Ureter (tissue), 1 donor: Measurements from ENCODE around the gene GFOD2. TPM values are rescaled to one million over a fixed set of nuclear protein-coding genes. Genes with fewer than 3 reads are reported as not detected.
A peak's percentile ranks its signal among the peaks of the same experiment; 100 is the strongest.

Experiments
- DNase-seq: peaks from one replicate; pipeline ENCODE4 v3.0.0-alpha.2; 2020; ENCODE audit warnings: low spot score
- total RNA-seq: library from RNA; stranded (reverse); gene quantifications from one replicate; pipeline ENCODE4 v1.2.4, GENCODE V29; 2023
- donor health status: DM: yes; HTN: yes; CAD: no.

Gene GFOD2
- total RNA-seq, 1 donor from 2014 or later: 36.5 TPM

DNA sequence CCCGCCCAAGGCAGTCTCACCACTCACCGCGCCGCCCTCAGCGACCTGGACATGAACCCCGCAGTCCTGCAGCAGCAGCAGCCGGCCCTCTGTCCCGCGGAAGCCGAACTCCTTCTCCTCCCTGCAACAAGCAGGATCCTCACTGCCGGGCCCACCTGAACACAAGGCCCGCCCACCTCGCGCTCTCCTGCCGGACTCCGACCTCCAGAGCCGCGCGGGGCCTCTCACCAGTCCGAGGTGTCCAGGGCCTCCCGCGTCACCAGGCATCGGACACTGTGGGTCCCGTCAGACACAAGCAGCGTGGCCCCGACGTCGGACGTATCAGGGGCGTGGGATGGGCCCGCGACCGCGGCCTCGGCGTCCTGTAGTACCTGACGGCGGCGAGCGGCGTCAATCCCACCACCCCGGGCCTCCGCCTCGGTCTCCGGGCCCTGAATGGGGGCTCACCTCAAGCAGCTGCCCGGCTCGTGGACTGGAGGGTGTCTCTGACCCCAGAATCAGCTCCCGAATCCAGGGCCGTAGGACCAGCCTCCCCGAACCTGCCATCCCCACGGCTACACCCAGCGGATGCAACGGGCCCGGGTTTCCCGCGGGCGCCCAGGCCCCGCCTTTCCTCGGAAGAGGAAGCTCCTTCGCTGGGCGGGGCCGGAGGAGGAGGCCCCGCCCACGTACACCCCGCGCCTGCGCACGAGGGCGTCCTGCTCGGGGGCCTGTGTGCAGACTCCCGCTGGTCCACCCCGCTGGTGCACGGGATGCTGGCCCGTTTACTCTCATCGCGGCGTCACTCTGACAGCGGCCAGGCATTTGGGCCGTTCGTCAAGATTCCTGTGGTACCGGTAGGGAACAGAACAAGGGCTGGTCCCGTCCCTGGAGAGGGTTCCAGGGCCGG is 59.2 kb downstream of the GFOD2 start, which contains the start of gene ACD:
Gene ACD, minus strand, starts transcription at position 586 of the 889 bp plus-strand sequence. Its CDS starts 40 bp downstream, at position 546.
- peak; percentile 90 for DNase-seq

DNA sequence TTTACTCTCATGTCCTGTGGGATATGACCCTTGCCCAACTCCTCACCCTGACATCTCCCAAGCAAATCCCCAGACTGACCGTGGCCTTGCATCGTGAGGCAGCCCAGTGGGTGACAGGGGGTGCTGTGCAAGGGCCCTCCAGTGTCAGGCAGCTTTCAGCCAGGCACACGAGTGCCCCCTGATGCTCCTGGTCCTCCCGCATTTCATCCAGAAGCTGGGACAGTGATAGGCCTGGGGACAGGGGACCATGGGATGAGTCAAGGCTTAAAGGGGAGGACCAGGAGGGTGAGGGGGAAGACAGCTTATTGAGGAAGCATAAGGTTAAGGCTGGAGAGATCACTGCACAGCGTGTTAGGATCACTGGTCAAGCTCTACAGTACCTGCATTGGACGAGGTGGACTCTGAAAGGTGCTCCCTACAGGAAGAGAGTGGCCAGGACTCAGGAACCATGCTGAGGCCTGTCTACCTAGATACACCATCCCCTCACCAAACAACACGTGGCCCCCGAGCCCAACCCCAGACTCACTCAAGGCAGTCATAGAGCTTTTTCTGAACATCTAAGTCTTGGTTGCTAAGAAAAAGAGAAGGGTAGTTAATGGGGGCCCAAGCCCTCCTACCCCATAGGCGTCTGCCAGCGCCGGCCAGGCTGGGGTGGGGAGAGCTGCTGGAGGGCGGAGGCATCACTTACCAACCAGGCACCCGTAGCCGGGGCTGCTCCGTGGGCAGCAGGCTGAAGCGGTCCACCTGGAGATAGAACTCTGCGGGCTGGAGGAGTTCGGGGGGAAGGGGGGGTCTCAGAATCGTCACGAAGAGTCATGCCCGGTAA is 60.1 kb downstream of the GFOD2 start:
- no peak for DNase-seq

DNA sequence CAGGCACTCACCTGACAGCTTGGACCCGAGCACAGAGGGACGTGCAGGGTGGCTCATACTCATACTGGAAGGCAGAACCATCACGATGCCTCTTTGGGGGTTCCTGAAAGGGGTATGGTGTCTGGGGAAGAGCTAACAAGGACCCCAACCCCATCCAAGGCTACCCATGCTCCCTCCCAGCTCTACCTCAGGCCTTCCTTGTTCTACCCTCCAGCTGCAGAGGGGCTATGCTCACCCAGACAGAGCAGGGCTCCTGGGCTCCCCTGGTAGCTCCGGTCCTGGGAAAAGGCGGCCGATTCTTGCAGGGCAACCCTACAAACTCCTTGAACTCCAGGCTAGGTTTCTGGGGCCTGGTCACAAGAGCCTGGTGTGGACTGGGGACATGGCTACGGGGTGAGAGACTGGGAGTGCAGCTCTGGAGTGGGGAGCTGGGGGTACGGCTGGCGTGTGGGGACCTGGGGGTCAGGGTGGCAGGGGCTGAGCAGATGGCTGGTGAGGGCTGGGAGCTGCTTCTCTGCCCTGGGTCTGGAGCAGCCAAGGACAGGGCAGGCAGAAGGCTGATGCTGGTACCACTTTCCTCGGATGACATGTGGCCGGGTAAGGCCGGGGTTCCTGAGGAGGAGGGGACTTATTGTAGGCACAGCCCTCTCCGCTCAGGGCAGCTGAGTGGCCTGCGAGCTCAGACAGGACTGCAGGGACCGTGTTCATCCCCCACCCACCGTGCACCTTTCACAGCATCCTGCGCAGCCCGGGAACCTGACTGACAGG is 61.2 kb downstream of the GFOD2 start:
- no peak for DNase-seq

DNA sequence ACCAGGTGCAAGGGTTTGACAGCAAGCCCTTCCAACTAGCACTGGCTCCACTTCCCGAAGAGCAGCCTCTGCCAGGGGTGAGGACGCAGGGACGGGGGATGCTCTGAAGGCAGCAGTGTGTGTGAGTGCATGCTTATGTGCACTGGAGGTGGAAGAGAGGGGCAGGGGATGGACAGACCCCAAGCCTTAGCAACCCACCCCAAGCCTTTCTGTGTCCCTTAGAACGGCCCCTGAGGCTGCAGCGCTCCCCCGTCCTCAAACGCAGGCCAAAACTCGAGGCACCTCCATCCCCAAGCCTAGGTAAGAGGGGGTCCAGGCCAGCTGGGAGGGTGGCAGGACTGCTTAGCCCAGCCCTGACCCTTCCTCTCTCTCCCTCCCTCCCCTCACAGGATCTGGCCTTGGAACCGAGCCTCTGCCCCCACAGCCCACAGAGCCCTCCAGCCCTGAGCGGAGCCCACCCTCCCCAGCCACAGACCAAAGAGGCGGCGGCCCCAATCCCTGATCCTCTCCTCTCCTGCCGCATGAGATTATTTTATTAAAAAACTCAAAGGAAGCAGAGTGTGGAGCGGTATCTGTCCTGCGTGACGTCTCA is 62.0 kb downstream of the GFOD2 start:
- DNase-seq: no peak

DNA sequence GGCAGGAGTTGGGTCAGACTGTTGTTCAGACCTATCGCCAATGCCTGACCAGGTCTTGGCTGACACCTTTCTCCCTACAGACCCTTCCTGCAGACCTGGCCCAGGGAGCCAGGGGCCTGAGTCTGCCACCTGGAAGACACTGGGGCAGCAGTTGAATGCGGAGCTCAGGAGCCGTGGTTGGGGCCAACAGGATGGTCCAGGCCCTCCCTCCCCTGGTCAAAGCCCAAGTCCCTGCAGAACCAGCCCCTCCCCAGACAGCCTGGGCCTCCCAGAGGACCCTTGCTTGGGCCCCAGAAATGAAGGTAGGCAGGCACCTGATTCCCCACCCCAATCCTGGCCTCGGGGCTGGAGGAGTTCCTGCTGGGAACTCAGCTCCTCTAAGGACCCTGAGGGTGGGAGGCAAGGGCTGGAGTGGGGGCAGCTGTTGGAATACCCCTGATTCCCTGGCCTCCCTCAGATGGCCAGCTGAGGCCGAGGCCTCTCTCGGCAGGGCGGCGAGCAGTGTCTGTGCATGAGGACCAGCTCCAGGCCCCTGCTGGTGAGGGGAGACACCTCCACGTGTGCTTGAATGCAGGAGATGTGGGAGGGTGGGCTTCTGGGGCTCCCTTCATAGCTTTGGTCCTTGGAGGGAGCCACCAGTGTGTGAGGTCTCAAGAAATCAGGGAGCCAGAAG is 62.6 kb downstream of the GFOD2 start:
- DNase-seq: no peak

DNA sequence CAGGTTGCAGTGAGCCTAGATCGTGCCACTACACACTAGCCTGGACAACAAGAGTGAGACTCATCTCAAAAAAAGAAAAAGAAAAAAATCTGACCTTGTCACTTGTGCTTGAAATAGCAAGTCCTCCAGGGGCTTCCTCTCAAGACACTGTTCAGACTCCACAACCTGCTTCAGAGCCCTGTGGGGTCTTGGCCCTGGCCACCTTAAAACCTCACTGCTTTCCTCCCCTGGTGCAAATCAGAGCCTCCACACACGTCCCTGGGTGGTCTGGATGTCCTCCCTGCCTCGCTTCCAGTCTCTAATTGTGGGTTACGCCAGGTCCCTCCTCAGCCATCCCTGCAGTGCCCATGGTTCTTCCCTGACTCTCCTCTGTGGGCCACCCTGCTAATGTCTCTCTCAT is 63.8 kb downstream of the GFOD2 start:
- DNase-seq: no peak

DNA sequence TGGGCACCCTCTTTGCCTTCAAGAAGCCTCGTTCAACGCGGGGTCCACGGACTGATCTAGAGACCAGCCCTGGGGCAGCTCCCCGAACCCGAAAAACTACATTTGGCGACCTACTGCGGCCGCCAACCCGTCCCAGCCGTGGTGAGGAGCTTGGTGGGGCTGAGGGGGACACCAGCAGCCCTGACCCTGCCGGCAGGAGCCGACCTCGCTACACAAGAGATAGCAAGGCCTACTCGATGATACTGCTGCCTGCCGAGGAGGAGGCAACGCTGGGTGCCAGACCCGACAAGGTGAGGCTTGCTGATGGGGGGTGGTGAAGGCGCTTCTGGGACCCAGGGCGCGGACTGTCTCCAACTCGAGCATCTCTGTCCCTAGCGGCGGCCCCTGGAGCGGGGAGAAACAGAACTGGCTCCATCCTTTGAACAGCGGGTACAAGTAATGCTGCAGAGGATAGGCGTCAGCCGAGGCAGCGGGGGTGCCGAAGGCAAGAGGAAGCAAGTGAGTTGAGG is 64.7 kb downstream of the GFOD2 start:
- DNase-seq: no peak

DNA sequence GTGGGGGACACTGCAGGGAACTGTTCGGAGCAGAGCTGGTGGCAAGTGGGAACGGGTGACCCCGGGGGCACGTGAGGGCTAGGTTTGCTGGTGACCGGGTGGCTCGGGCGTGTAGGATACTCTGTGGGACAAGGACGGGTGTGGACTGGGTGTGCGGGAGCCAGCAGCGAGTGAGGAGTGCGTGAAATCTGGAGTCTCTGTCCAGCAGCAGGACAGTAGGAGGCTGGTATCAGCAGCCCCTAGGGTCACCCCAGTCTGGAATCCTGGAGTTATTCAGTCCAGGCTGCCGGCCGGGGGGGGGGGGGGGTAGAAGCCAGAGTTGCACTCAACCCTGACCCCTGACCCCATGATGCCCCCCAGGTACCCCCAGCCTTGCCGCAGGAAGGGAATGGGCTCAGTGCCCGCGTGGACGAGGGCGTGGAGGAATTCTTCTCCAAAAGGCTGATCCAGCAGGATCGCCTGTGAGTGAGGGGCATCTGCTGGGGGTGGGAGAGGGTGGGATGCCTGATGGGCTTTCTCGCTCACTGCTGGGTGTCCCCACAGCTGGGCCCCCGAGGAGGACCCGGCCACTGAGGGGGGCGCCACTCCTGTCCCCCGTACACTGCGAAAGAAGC is 65.2 kb downstream of the GFOD2 start:
- no peak for DNase-seq

DNA sequence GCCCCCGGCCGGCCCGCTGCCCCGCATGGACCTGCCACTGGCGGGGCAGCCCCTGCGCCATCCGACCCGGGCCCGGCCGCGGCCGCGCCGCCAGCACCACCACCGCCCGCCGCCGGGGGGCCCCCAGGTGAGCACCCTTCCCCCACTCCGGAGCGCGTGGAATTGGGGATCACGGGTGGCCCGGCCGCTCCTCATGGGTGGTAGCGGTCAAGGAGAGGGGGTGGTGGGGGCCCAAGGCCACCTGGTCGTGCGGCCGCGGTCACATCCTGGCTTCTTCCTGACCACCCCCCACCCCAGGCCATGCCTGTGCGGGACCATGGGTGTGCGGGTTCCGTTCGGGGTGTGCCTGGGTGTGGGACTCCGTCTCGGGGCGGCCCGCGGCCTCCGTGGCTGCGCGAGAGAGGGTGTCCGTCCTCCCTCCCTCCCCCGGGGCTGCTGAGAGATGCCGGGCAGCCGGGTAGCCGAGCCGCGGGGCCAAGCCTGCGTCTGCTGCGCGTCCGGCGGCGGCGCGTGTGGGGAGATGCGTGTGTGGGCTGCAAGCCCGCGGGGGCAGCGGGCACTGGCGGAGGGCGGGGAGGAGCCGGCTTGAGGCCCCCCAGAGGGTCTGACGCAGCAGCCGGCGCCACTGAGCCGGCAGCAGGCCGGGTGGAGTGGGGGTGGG is 65.9 kb downstream of the GFOD2 start:
- DNase-seq: no peak

DNA sequence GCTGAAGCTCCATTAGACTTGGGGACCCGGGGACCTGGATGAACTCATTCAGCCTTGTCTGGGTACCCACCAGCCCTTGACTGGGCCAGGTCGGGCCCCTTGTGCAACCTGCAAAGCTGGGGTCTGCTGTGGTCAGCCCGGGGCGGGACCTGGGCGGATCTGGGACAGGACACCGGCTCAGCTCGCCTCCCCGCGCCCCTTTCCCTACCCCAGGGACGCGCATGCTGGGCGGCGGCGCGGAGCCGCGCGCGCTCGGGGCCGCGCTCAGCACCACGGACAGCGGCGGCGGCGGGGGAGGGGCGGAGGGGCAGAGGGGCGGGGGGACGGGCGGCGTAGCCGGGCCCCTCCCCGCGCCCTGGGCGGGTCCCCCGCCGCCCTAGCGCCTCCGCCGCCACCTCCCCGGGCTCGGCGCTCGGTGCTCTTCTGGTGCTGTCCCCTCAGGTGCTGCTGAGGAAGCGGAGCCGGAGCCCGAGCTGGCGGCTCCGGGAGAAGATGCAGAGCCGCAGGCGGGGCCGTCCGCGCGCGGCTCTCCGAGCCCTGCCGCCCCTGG is 66.5 kb downstream of the GFOD2 start:
- DNase-seq: no peak

DNA sequence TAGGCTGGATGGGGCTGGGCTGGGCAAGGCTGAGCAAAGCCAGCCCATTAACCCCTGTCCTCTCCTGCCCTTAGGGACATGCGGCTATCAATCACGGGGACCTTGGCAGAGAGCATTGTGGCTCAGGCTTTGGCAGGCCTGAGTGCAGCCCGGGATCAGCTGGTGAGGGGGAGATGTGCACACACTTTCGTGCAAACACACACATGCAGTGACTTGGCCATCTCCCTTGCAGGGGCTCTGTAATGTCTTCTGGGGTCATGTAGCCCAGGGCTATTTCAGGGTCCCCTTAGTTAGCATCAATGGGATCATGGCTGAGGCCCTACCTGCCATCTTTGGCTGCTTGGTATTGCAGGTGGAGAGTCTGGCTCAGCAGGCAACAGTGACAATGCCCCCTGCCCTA is 67.3 kb downstream of the GFOD2 start:
- no peak for DNase-seq

DNA sequence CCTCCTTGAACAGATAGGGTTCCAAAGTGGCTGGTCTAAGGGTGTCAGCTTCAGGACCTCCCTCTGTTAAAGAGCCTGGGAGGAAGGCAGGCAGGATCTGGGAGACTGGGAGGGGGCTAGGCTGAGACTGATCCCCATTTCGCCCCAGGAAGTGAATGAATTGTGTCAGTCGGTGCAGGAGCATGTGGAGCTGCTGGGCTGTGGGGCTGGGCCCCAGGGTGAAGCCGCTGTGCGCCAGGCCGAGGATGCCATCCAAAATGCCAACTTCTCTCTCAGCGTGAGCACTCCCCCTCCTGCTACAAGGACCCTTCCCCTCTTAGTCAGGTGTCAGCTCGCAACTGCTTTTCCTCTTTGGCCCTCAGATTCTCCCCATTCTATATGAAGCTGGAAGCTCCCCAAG is 68.1 kb downstream of the GFOD2 start:
- DNase-seq: no peak

DNA sequence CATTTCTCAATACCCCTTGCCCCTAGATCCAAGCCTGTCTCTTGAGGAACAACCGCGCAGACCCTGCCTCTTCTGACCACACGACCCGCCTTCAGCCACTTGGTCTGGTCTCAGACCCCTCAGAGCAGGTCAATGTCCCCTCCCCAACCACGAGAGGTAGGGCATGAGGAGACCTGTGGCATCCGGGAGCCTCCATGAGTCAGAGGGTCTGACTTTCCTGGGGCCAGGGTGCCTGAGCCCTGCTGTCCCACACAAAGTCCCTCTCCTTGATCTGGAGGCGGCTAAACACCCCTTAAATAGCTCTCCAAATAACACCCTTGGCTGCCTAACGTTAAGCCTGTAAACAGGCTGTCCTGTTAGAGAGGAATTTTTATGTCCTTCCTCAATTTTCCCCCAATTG is 69.1 kb downstream of the GFOD2 start:
- DNase-seq: no peak

DNA sequence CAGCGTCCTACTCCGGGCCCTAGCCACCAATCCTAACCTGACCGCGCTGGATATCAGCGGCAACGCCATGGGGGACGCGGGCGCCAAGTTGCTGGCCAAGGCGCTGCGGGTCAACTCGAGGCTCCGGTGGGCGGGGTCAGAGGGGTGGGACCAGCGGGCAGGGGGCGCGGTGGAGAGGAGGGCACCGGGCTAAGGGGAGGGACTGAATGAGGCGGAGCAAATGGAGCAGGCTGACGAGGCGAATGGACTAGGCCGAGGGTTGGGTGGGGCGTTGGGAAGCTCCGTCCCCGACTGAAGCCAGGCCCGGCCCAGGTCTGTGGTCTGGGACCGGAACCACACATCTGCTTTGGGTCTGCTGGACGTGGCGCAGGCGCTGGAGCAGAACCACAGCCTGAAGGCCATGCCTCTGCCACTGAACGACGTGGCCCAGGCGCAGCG is 69.6 kb downstream of the GFOD2 start:
- no peak for DNase-seq

DNA sequence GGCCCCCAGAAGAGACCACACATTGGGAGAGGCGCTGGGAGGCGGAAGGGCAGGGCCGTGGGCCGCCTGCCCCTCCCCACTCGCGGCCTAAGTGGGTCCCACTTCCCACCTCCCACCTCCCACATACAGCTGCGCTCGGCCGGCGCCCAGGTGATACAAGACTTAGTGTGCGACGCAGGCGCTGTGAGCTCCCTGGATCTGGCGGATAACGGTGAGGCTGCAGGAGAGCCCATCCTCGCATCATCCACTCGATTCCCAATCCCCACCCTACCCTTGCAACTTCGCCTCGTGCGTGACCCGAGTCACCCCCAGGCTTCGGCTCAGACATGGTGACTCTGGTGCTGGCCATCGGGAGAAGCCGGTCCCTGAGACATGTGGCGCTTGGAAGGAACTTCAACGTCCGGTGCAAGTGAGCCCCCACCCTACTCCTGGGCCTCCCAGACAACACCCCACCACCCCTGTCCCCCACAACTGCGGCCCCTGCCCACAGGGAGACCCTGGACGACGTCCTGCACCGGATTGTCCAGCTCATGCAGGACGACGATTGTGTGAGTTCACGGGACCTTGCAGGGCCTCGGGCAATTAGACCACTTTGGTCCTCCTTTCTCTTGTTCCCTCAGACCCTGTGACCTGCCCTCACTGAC is 70.2 kb downstream of the GFOD2 start:
- DNase-seq: no peak

DNA sequence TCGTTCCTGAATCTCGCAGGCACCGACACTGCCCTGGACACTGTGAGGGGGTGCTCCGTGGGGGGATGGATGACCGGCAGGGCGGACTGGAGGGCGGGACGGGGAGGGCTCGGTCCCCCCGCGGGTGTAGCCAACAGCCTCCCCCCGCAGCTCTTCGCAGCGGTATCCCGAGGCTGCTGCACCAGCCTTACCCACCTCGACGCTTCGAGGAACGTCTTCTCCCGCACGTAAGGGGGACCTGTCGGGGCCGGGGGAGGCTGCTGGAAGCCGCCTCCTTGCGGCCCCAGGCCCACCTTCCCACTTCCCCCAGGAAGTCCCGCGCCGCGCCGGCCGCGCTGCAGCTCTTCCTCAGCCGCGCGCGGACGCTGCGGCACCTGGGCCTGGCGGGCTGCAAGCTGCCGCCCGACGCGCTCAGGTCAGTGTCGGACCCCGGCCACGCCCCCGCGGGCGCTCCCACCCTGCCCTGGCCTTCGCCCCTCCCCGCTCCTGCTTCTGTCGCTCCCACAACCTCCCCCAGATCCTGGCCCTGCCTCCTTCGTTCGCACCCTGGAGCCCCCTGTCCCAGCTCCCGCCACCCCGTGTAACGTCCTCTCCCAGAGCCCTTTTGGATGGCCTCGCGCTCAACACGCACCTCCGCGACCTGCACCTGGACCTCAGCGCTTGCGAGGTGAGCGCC is 70.9 kb downstream of the GFOD2 start:
- DNase-seq: no peak

DNA sequence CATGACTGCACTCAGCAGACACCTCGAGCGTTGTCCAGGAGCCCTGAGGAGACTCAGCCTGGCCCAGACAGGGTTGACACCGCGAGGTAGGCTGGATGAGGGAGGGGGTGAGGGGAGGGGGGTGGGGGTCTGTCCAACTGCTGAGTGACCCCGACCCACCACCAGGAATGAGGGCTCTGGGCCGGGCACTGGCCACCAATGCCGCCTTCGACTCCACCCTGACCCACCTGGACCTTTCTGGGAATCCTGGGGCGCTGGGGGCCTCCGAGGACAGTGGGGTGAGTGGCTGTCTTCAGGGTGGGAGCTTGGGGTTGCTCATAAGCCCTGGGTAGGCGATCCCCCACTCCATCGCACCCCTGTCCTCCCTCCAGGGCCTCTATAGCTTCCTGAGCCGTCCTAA is 71.4 kb downstream of the GFOD2 start:
- no peak for DNase-seq

DNA sequence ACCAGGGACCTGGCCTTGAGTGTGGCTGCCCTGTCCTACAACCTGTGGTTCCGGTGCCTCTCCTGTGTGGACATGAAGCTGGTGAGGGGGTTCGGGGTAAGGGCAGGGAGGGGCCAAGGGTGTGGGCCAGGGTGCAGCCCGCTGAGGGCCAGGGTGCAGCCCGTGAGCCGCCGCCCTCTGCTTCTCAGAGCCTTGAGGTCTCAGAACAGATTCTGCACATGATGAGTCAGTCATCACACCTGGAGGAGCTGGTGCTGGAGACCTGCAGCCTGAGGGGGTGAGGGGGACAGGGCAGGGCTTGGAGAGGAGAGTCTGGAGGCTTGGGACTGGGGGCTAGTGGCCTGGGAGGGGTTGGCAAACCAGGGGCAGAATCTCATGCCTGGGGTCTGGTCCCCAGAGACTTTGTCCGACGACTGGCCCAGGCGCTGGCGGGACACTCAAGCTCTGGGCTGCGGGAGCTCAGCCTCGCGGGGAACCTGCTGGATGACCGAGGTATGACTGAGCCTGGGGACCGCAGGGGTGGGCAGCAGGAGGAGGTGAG is 71.9 kb downstream of the GFOD2 start:
- DNase-seq: no peak
